H1 (cell line): ENCODE results near the gene IQCH. TPM values are rescaled to one million over a fixed set of nuclear protein-coding genes. Genes with fewer than 3 reads are reported as not detected.

Experiments
- CBX8 ChIP-seq: fragments of 300-800, 300-1000 bp; sonication (generic); IDR thresholded peaks from 2 replicates; pipeline ENCODE4 v1.7.1; 2016; ENCODE audit warnings: low read depth, low read length, borderline replicate concordance
- KDM1A ChIP-seq: fragments of 200-600, 300-600 bp; sonication (generic); IDR thresholded peaks from 2 replicates; pipeline ENCODE4 v1.7.1; 2016; ENCODE audit warnings: mild to moderate bottlenecking, low read length, borderline replicate concordance
- polyA plus RNA-seq, 7 experiments: library from polyadenylated mRNA; depleted of rRNA in 3 of 7; stranded (reverse) in 5 of 7; unstranded in 2 of 7; fragments of >200 nt in 5 of 7; fragments of 200-250 nt in 2 of 7; gene quantifications; 1 replicate in 5 of 7; 2 replicates in 1 of 7; 4 replicates in 1 of 7; pipeline versions ENCODE4 v1.2.1 to v1.2.3, GENCODE V29; 2011 to 2013; ENCODE audit warnings: missing spikeins in 2 of 7, mixed read lengths in 2 of 7
- total RNA-seq: library from RNA; stranded (reverse); fragmentation: NEBNext Ultra II Directional; extraction: Animal tissue kit (Norgen Biotek cat#: 25700); gene quantifications from 2 replicates; pipeline ENCODE4 v1.2.1, GENCODE V29; 2021

IQCH gene
- total and polyA plus RNA-seq, 2 of the 8 experiments (the other 6 are each of a cell fraction or from before 2014, with no cell fraction given) = 0.60 to 1.9 TPM

DNA sequence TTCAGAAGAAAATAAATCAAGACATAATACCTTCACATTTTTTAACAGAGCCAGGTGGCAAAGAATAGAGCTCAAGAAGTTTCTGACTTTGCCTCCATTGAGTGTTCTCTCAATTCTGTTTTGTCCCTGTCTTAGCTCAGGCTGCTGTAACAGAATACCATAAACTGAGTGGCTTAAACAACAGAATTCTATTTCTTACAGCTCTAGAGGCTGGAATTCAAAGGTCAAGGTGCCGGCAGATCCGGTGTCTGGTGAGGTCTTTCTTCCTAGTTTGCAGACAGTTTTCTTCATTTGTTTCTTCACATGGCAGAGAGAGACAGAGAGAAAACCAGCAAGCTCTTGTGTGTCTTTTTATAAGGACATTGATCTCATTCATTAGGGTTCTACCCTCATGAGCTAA, 25.6 kb downstream of the IQCH start (continued):
- TF ChIP-seq KDM1A (no peak), CBX8 (no peak)
